ENCODE results near the gene ZNF467. TPM values are rescaled to one million over a fixed set of nuclear protein-coding genes. Genes with fewer than 3 reads are reported as not detected.

The ZNF467 gene
- total and polyA plus RNA-seq, 2 donors (not counting 3 experiments of a cell fraction or from before 2014, with no cell fraction given) = 4.2 to 8.9 TPM

GRCh38 chr7:149763563-149764240 lies 9.7 kb downstream of the ZNF467 start:
- Histone ChIP-seq H4K20me1 (replicated peaks; ENCODE audit: control insufficient read depth, extremely low read depth, insufficient read depth, low read length) (no peaks in the 10 kb centered on the region), H3K27ac (ENCODE audit: insufficient read depth, low read depth, low read length) (no peak overlapping the region), H3K9me3 (replicated peaks; ENCODE audit: control insufficient read depth, insufficient read depth, low read length) (no peaks in the 10 kb centered on the region), H3K4me1 (ENCODE audit: control insufficient read depth, extremely low read depth, insufficient read depth, low read length) (no peaks in the 10 kb centered on the region), H3K9ac (replicated peaks; ENCODE audit: extremely low read depth, insufficient read depth, low read length) (no peak overlapping the region), H3K4me2 (ENCODE audit: insufficient read depth, low read length) (no peak overlapping the region), H3K27me3 (ENCODE audit: control insufficient read depth in 2 of 2, insufficient read depth in 2 of 2, low read length in 2 of 2) (peaks cover 0 to 1% of the 10 kb centered on the region in 2 experiments), H3K4me3 (replicated peaks in 1 of 3; ENCODE audit: insufficient read depth in 1 of 3, low read depth in 1 of 3, low read length in 3 of 3) (no peak overlapping the region), H2AFZ (ENCODE audit: low read depth, low read length) (no peak overlapping the region), H3K9me1 (replicated peaks; ENCODE audit: control insufficient read depth, extremely low read depth, insufficient read depth, low read length) (no peaks in the 10 kb centered on the region), H3K36me3 (ENCODE audit: control insufficient read depth in 2 of 2, extremely low read depth in 1 of 2, insufficient read depth in 2 of 2, low read length in 2 of 2) (peaks cover 0 to 8% of the 10 kb centered on the region in 2 experiments), H3K79me2 (ENCODE audit: control insufficient read depth, insufficient read depth, low read length) (no peaks in the 10 kb centered on the region)
- dilution Hi-C loops (cut with MboI; ENCODE audit: extremely low pct_ligation_motif_present, low sequenced_read_pairs) = no loop called here
- DNase-seq (ENCODE audit: low read depth, low spot score) = no peak
- intact Hi-C loops (cut with micrococcal nuclease) = no loop called here
- no TSS peak for BruUV-seq (replicated peaks)
- FAIRE-seq = no peak
- no peak for TF ChIP-seq MAX (IDR thresholded peaks at IDR 0.05; ENCODE audit: insufficient read depth, insufficient read length)
- TF ChIP-seq EZH2 (IDR thresholded peaks at IDR 0.05; ENCODE audit: borderline replicate concordance, low read depth, low read length, severe bottlenecking) = no peak
- TF ChIP-seq MYC (IDR thresholded peaks at IDR 0.05; ENCODE audit: low read depth, low read length) = no peak
- TF ChIP-seq FOS (IDR thresholded peaks at IDR 0.05; ENCODE audit: borderline replicate concordance, insufficient read depth, low read length) = no peak
- no peak for TF ChIP-seq GATA2 (IDR thresholded peaks at IDR 0.05; ENCODE audit: insufficient read depth, insufficient read length, low read depth, low read length)
- TF ChIP-seq POLR2A (IDR thresholded peaks at IDR 0.05; ENCODE audit: low read depth, low read length) = no peak
- TF ChIP-seq CTCF (IDR thresholded peaks at IDR 0.05; ENCODE audit: extremely low read depth in 1 of 2, insufficient read depth in 1 of 2, low read depth in 1 of 2, low read length in 2 of 2) = no peak
- TF ChIP-seq POLR2AphosphoS5 (IDR thresholded peaks at IDR 0.05; ENCODE audit: insufficient read depth, low read depth, low read length) = no peak
- no peak for TF ChIP-seq JUN (IDR thresholded peaks at IDR 0.05; ENCODE audit: borderline replicate concordance, insufficient read depth, insufficient read length, low read depth)
- CTCF ChIA-PET = no interaction called here
- POLR2A ChIA-PET = no interaction called here

Data from endothelial cell of umbilical vein (primary cell).